Lower leg skin (tissue), 3 donors: ENCODE data around the gene FAM53B.

ENCODE experiments used
- CTCF ChIP-seq, 3 donors: fragments of 450-650 bp; IDR thresholded peaks; one replicate each; pipeline ENCODE4 v1.5.1; 2016; ENCODE audit warnings: antibody characterized with exemption in 3 of 3, mild to moderate bottlenecking in 3 of 3, moderate library complexity in 2 of 3
- POLR2A ChIP-seq, 2 donors: fragments of 450-650 bp; IDR thresholded peaks; one replicate each; pipeline ENCODE4 v1.6.1; 2016 to 2017; ENCODE audit warnings: antibody characterized with exemption in 2 of 2, mild to moderate bottlenecking in 1 of 2, moderate library complexity in 1 of 2

GRCh38 chr10:124656541-124656940, 87.6 kb downstream of the FAM53B start:
- no peak for TF ChIP-seq CTCF (IDR thresholded peaks at IDR 0.05)
- TF ChIP-seq POLR2A (IDR thresholded peaks at IDR 0.05) = no peak
